ENCODE results near the gene ZAR1.

Gene ZAR1

GRCh38 chr4:48470137-48470536 is 19.9 kb upstream of the ZAR1 start:
- no peak overlapping the region for H3K9ac ChIP-seq (ENCODE audit: low read depth, low read length)
- H3K27ac ChIP-seq (ENCODE audit: low read length) = no peak overlapping the region
- H3K4me3 ChIP-seq (ENCODE audit: low read length) = no peak overlapping the region
- no peaks in the 10 kb centered on the region; the same call in 1 of the 2 replicates for H3K9me3 ChIP-seq (ENCODE audit: insufficient read depth, low read depth, low read length)
- H3K27me3 ChIP-seq (ENCODE audit: insufficient read depth, low read length) = no peaks in the 10 kb centered on the region
- no peaks in the 10 kb centered on the region for H3K4me1 ChIP-seq (ENCODE audit: insufficient read depth, low read length)
- no peaks in the 10 kb centered on the region for H3K36me3 ChIP-seq (ENCODE audit: insufficient read depth, low read depth, low read length)

GRCh38 chr4:48470570-48470969 is 19.5 kb upstream of the ZAR1 start:
- Histone ChIP-seq H3K4me1 (ENCODE audit: insufficient read depth, low read length) (no peaks in the 10 kb centered on the region), H3K36me3 (ENCODE audit: insufficient read depth, low read depth, low read length) (no peaks in the 10 kb centered on the region), H3K27me3 (ENCODE audit: insufficient read depth, low read length) (no peaks in the 10 kb centered on the region), H3K27ac (ENCODE audit: low read length) (no peak overlapping the region), H3K9me3 (ENCODE audit: insufficient read depth, low read depth, low read length) (no peaks in the 10 kb centered on the region; the same call in 1 of the 2 replicates), H3K9ac (ENCODE audit: low read depth, low read length) (no peak overlapping the region), H3K4me3 (ENCODE audit: low read length) (no peak overlapping the region)

- no peak overlapping the region for H3K27ac ChIP-seq (ENCODE audit: low read length)
- no peak overlapping the region for H3K4me3 ChIP-seq (ENCODE audit: low read length)
- no peaks in the 10 kb centered on the region for H3K4me1 ChIP-seq (ENCODE audit: insufficient read depth, low read length)
- H3K9me3 ChIP-seq (ENCODE audit: insufficient read depth, low read depth, low read length) = no peaks in the 10 kb centered on the region; the same call in 1 of the 2 replicates
- H3K27me3 ChIP-seq (ENCODE audit: insufficient read depth, low read length) = no peaks in the 10 kb centered on the region
- H3K9ac ChIP-seq (ENCODE audit: low read depth, low read length) = no peak overlapping the region
- no peaks in the 10 kb centered on the region for H3K36me3 ChIP-seq (ENCODE audit: insufficient read depth, low read depth, low read length)
Observed at GRCh38 chr4:48472794-48473193, 17.3 kb upstream of the ZAR1 start.

GRCh38 chr4:48475770-48476169 is 14.3 kb upstream of the ZAR1 start:
- no peaks in the 10 kb centered on the region for H3K4me1 ChIP-seq (ENCODE audit: insufficient read depth, low read length)
- H3K9me3 ChIP-seq (ENCODE audit: insufficient read depth, low read depth, low read length) = no peaks in the 10 kb centered on the region; the same call in 1 of the 2 replicates
- no peak overlapping the region for H3K9ac ChIP-seq (ENCODE audit: low read depth, low read length)
- H3K27ac ChIP-seq (ENCODE audit: low read length) = no peak overlapping the region
- H3K4me3 ChIP-seq (ENCODE audit: low read length) = no peak overlapping the region
- H3K27me3 ChIP-seq (ENCODE audit: insufficient read depth, low read length) = peaks cover 3% of the 10 kb centered on the region; the same call in 1 of the 2 replicates
- no peaks in the 10 kb centered on the region for H3K36me3 ChIP-seq (ENCODE audit: insufficient read depth, low read depth, low read length)

- H3K4me1 ChIP-seq (ENCODE audit: insufficient read depth, low read length) = no peaks in the 10 kb centered on the region; the same call in 1 of the 2 replicates
- H3K27me3 ChIP-seq (ENCODE audit: insufficient read depth, low read length) = peaks cover 27% of the 10 kb centered on the region
- H3K27ac ChIP-seq (ENCODE audit: low read length) = no peak overlapping the region
- H3K9me3 ChIP-seq (ENCODE audit: insufficient read depth, low read depth, low read length) = no peaks in the 10 kb centered on the region
- no peaks in the 10 kb centered on the region for H3K36me3 ChIP-seq (ENCODE audit: insufficient read depth, low read depth, low read length)
- no peak overlapping the region for H3K9ac ChIP-seq (ENCODE audit: low read depth, low read length)
- H3K4me3 ChIP-seq (ENCODE audit: low read length) = no peak overlapping the region
Observed at GRCh38 chr4:48478273-48478672, 11.8 kb upstream of the ZAR1 start.

GRCh38 chr4:48481581-48481980 is 8.5 kb upstream of the ZAR1 start:
- Histone ChIP-seq H3K4me3 (ENCODE audit: low read length) (no peak overlapping the region), H3K27ac (ENCODE audit: low read length) (no peak overlapping the region), H3K36me3 (ENCODE audit: insufficient read depth, low read depth, low read length) (no peaks in the 10 kb centered on the region), H3K4me1 (ENCODE audit: insufficient read depth, low read length) (no peaks in the 10 kb centered on the region; the same call in 1 of the 2 replicates), H3K27me3 (ENCODE audit: insufficient read depth, low read length) (peaks cover 57% of the 10 kb centered on the region), H3K9ac (ENCODE audit: low read depth, low read length) (no peak overlapping the region), H3K9me3 (ENCODE audit: insufficient read depth, low read depth, low read length) (no peaks in the 10 kb centered on the region)

GRCh38 chr4:48483006-48483776 is 6.9 kb upstream of the ZAR1 start, which contains the start of gene SLC10A4:
Gene SLC10A4, plus strand, starts transcription at chr4:48483343. Its CDS starts 219 bp downstream, at chr4:48483562.
- Histone ChIP-seq H3K4me3 (ENCODE audit: low read length) (peak within 1 kb of the TSS; percentile 55), H3K9ac (ENCODE audit: low read depth, low read length) (no peak within 1 kb of the TSS), H3K27me3 (ENCODE audit: insufficient read depth, low read length) (peaks cover 71% of the 10 kb centered on the region), H3K4me1 (ENCODE audit: insufficient read depth, low read length) (peaks cover 6% of the 10 kb centered on the region; the same call in 1 of the 2 replicates), H3K36me3 (ENCODE audit: insufficient read depth, low read depth, low read length) (no peaks in the 10 kb centered on the region), H3K27ac (ENCODE audit: low read length) (no peak within 1 kb of the TSS), H3K9me3 (ENCODE audit: insufficient read depth, low read depth, low read length) (no peaks in the 10 kb centered on the region)

- Histone ChIP-seq H3K27me3 (ENCODE audit: insufficient read depth, low read length) (peaks cover 78% of the 10 kb centered on the region), H3K27ac (ENCODE audit: low read length) (no peak overlapping the region), H3K4me1 (ENCODE audit: insufficient read depth, low read length) (peaks cover 6% of the 10 kb centered on the region; the same call in 1 of the 2 replicates), H3K36me3 (ENCODE audit: insufficient read depth, low read depth, low read length) (no peaks in the 10 kb centered on the region), H3K9me3 (ENCODE audit: insufficient read depth, low read depth, low read length) (no peaks in the 10 kb centered on the region), H3K4me3 (ENCODE audit: low read length) (peak overlapping the region; percentile 55; the same call in 1 of the 2 replicates), H3K9ac (ENCODE audit: low read depth, low read length) (no peak overlapping the region)
Observed at GRCh38 chr4:48483777-48484493, 6.1 kb upstream of the ZAR1 start.

- Histone ChIP-seq H3K36me3 (ENCODE audit: insufficient read depth, low read depth, low read length) (no peaks in the 10 kb centered on the region), H3K4me3 (ENCODE audit: low read length) (peak overlapping the region; percentile 55; the same call in 1 of the 2 replicates), H3K27me3 (ENCODE audit: insufficient read depth, low read length) (peaks cover 85% of the 10 kb centered on the region), H3K4me1 (ENCODE audit: insufficient read depth, low read length) (peaks cover 12% of the 10 kb centered on the region; the same call in 1 of the 2 replicates), H3K27ac (ENCODE audit: low read length) (no peak overlapping the region), H3K9me3 (ENCODE audit: insufficient read depth, low read depth, low read length) (no peaks in the 10 kb centered on the region), H3K9ac (ENCODE audit: low read depth, low read length) (no peak overlapping the region)
Observed at GRCh38 chr4:48484494-48485168, 5.4 kb upstream of the ZAR1 start.

GRCh38 chr4:48489683-48490011 is 405 bp upstream of the ZAR1 start:
- no peak overlapping the region for H3K9ac ChIP-seq (ENCODE audit: low read depth, low read length)
- H3K9me3 ChIP-seq (ENCODE audit: insufficient read depth, low read depth, low read length) = no peaks in the 10 kb centered on the region
- no peak overlapping the region for H3K27ac ChIP-seq (ENCODE audit: low read length)
- H3K4me3 ChIP-seq (ENCODE audit: low read length) = peak overlapping the region; percentile 54; the same call in 1 of the 2 replicates
- peaks cover 12% of the 10 kb centered on the region; the same call in 1 of the 2 replicates for H3K4me1 ChIP-seq (ENCODE audit: insufficient read depth, low read length)
- peaks cover 89% of the 10 kb centered on the region for H3K27me3 ChIP-seq (ENCODE audit: insufficient read depth, low read length)
- no peaks in the 10 kb centered on the region for H3K36me3 ChIP-seq (ENCODE audit: insufficient read depth, low read depth, low read length)

GRCh38 chr4:48490680-48491513 is 845 bp downstream of the ZAR1 start:
- peak overlapping the region; percentile 54; the same call in 1 of the 2 replicates for H3K4me3 ChIP-seq (ENCODE audit: low read length)

More at GRCh38 chr4:48490680-48491513, 845 bp downstream of the ZAR1 start:
- H3K4me1 ChIP-seq (ENCODE audit: insufficient read depth, low read length) = peaks cover 12% of the 10 kb centered on the region; the same call in 1 of the 2 replicates
- H3K27ac ChIP-seq (ENCODE audit: low read length) = no peak overlapping the region
- no peaks in the 10 kb centered on the region for H3K9me3 ChIP-seq (ENCODE audit: insufficient read depth, low read depth, low read length)
- H3K27me3 ChIP-seq (ENCODE audit: insufficient read depth, low read length) = peaks cover 77% of the 10 kb centered on the region
- no peak overlapping the region for H3K9ac ChIP-seq (ENCODE audit: low read depth, low read length)
- H3K36me3 ChIP-seq (ENCODE audit: insufficient read depth, low read depth, low read length) = no peaks in the 10 kb centered on the region
